Astrocyte (in vitro differentiated cells and primary cell): ENCODE results near the gene DCTPP1. TPM values are rescaled to one million over a fixed set of nuclear protein-coding genes. Genes with fewer than 3 reads are reported as not detected.

Experiments
- DNase-seq: peaks from one replicate; pipeline ENCODE4 v3.0.0-alpha.2; 2010; ENCODE audit warnings: low read depth
- FAIRE-seq: peaks from 2 replicates; lab custom pipeline; 2011; peaks lifted over from hg19 to GRCh38; lab: Jason Lieb, UNC
- H2AFZ ChIP-seq: 2 replicates; pipeline ENCODE4 v1.6.0; 2012; ENCODE audit warnings: low read depth, low read length, inconsistent platforms
- H3K27ac ChIP-seq: 2 replicates; pipeline ENCODE4 v1.5.1; 2011; ENCODE audit warnings: low read depth, low read length, inconsistent platforms
- H3K27me3 ChIP-seq: 2 replicates; pipeline ENCODE4 v1.6.0; 2011; ENCODE audit warnings: low read length, inconsistent platforms; ENCODE audit not compliant: insufficient read depth
- H3K36me3 ChIP-seq: 2 replicates; pipeline ENCODE4 v1.5.1; 2011; ENCODE audit warnings: low read length, inconsistent platforms; ENCODE audit not compliant: insufficient read depth
- H3K4me1 ChIP-seq: 2 replicates; pipeline ENCODE4 v1.5.1; 2011; ENCODE audit warnings: low read length, inconsistent platforms; ENCODE audit not compliant: insufficient read depth
- H3K4me2 ChIP-seq: 2 replicates; pipeline ENCODE4 v1.6.0; 2012; ENCODE audit warnings: low read length, inconsistent platforms
- H3K4me3 ChIP-seq: 2 replicates; pipeline ENCODE4 v1.5.1; 2011; ENCODE audit warnings: low read depth, mild to moderate bottlenecking, low read length, inconsistent platforms; ENCODE audit not compliant: insufficient read depth
- H3K79me2 ChIP-seq: 2 replicates; pipeline ENCODE4 v1.6.0; 2012; ENCODE audit warnings: mild to moderate bottlenecking, low read length, inconsistent platforms; ENCODE audit not compliant: insufficient read depth
- H3K9ac ChIP-seq: 2 replicates; pipeline ENCODE4 v1.6.0; 2012; ENCODE audit warnings: mild to moderate bottlenecking, low read length, inconsistent platforms
- H3K9me3 ChIP-seq: 2 replicates; pipeline ENCODE4 v1.5.1; 2012; ENCODE audit warnings: low read depth, mild to moderate bottlenecking, low read length, inconsistent platforms; ENCODE audit not compliant: insufficient read depth
- H4K20me1 ChIP-seq: 2 replicates; pipeline ENCODE4 v1.6.0; 2012; ENCODE audit warnings: low read length, inconsistent platforms; ENCODE audit not compliant: insufficient read depth
- H3K27ac Mint-ChIP-seq: one replicate; pipeline ENCODE4 v1.8.0; 2021; ENCODE audit warnings: mild to moderate bottlenecking, mixed read lengths; ENCODE audit not compliant: unreplicated experiment
- H3K27me3 Mint-ChIP-seq: one replicate; pipeline ENCODE4 v1.8.0; 2021; ENCODE audit warnings: low read depth, mixed read lengths; ENCODE audit not compliant: unreplicated experiment
- H3K36me3 Mint-ChIP-seq: one replicate; pipeline ENCODE4 v1.8.0; 2021; ENCODE audit warnings: low read depth, mixed read lengths; ENCODE audit not compliant: unreplicated experiment
- H3K4me1 Mint-ChIP-seq: one replicate; pipeline ENCODE4 v1.8.0; 2021; ENCODE audit warnings: low read depth, mixed read lengths; ENCODE audit not compliant: unreplicated experiment
- H3K4me3 Mint-ChIP-seq: one replicate; pipeline ENCODE4 v1.8.0; 2021; ENCODE audit warnings: mild to moderate bottlenecking, moderate library complexity, mixed read lengths; ENCODE audit not compliant: unreplicated experiment
- H3K9me3 Mint-ChIP-seq: one replicate; pipeline ENCODE4 v1.8.0; 2021; ENCODE audit warnings: mild to moderate bottlenecking, mixed read lengths; ENCODE audit not compliant: unreplicated experiment
- CTCF ChIP-seq: IDR thresholded peaks from 2 replicates; pipeline ENCODE4 v1.5.1; 2011; ENCODE audit warnings: low read depth, mild to moderate bottlenecking, inconsistent platforms, low read length, moderate library complexity; ENCODE audit not compliant: insufficient read depth
- EZH2 ChIP-seq: IDR thresholded peaks from 2 replicates; pipeline ENCODE4 v1.6.1; 2012; ENCODE audit warnings: mild to moderate bottlenecking, low read length, inconsistent platforms; ENCODE audit not compliant: insufficient read depth
- total RNA-seq: library from RNA; stranded (reverse); gene quantifications from 2 replicates; pipeline ENCODE4 v1.2.1, GENCODE V29; 2021

The DCTPP1 gene
- total RNA-seq, 1 donor from 2014 or later: 36.5 TPM

- Histone ChIP-seq H3K79me2 (peaks cover 6% of the 10 kb centered on the region), H4K20me1 (peaks cover 6% of the 10 kb centered on the region), H3K36me3 (no peaks in the 10 kb centered on the region), H2AFZ (no peak overlapping the region), H3K4me1 (peaks cover 20% of the 10 kb centered on the region), H3K27ac (no peak overlapping the region), H3K27me3 (no peaks in the 10 kb centered on the region), H3K4me3 (no peak overlapping the region), H3K9me3 (no peaks in the 10 kb centered on the region), H3K9ac (no peak overlapping the region), H3K4me2 (no peak overlapping the region)
- DNase-seq: no peak
- peaks cover 2% of the 10 kb centered on the region for H3K36me3 Mint-ChIP-seq
- H3K27ac Mint-ChIP-seq: no peak overlapping the region
- H3K27me3 Mint-ChIP-seq: no peaks in the 10 kb centered on the region
- TF ChIP-seq EZH2 (no peak), CTCF (no peak)
- FAIRE-seq: no peak
- H3K4me1 Mint-ChIP-seq: peaks cover 13% of the 10 kb centered on the region
- H3K9me3 Mint-ChIP-seq: no peaks in the 10 kb centered on the region
- H3K4me3 Mint-ChIP-seq: no peak overlapping the region
Measured at GRCh38 chr16:30375864-30376263, 54.0 kb downstream of the DCTPP1 start.

GRCh38 chr16:30374538-30374937, 55.3 kb downstream of the DCTPP1 start, which contains the start of gene MYL11:
Gene MYL11, plus strand, starts transcription at chr16:30374802. Its CDS starts 56 bp downstream, at chr16:30374858.
- Mint-ChIP-seq H3K4me1 (peaks cover 12% of the 10 kb centered on the region), H3K36me3 (no peaks in the 10 kb centered on the region), H3K4me3 (no peak within 1 kb of the TSS), H3K27ac (peak within 1 kb of the TSS; percentile 58), H3K27me3 (no peaks in the 10 kb centered on the region), H3K9me3 (no peaks in the 10 kb centered on the region)
- no peaks in the 10 kb centered on the region for H3K36me3 ChIP-seq
- H3K79me2 ChIP-seq: peaks cover 10% of the 10 kb centered on the region
- TF ChIP-seq CTCF: no peak
- TF ChIP-seq EZH2: no peak
- H3K4me1 ChIP-seq: peaks cover 20% of the 10 kb centered on the region
- no peak within 1 kb of the TSS for H3K4me2 ChIP-seq
- peaks cover under 1% of the 10 kb centered on the region for H4K20me1 ChIP-seq
- FAIRE-seq: no peak
- no peak within 1 kb of the TSS for H3K27ac ChIP-seq
- H3K27me3 ChIP-seq: no peaks in the 10 kb centered on the region
- no peak within 1 kb of the TSS for H3K9ac ChIP-seq
- H2AFZ ChIP-seq: no peak within 1 kb of the TSS
- no peaks in the 10 kb centered on the region for H3K9me3 ChIP-seq
- DNase-seq: no peak
- no peak within 1 kb of the TSS for H3K4me3 ChIP-seq

Other genes starting within 250 kb of the DCTPP1 start
- gene CORO1A, start 246.4 kb downstream of the DCTPP1 start, total RNA-seq: 3.1 and 4.0 TPM in 2 replicates
- gene BOLA2B, start 236.4 kb downstream of the DCTPP1 start, total RNA-seq: 125 and 149 TPM in 2 replicates
- 10.9 and 14.5 TPM in 2 replicates for gene SLX1A, start 236.2 kb downstream of the DCTPP1 start, total RNA-seq
- 8.6 and 11.9 TPM in 2 replicates for gene SULT1A3, start 230.8 kb downstream of the DCTPP1 start, total RNA-seq
- gene NPIPB13, start 181.6 kb downstream of the DCTPP1 start, total RNA-seq: 7.7 and 12.3 TPM in 2 replicates
- gene CD2BP2, start 74.7 kb downstream of the DCTPP1 start, total RNA-seq: 58.8 TPM in 2 replicates
- 50.3 and 50.8 TPM in 2 replicates for gene TBC1D10B, start 59.5 kb downstream of the DCTPP1 start, total RNA-seq
- not detected in 2 replicates for gene MYL11, start 55.2 kb downstream of the DCTPP1 start, total RNA-seq
- 0.48 and 0.96 TPM in 2 replicates for gene SEPTIN1, start 47.5 kb downstream of the DCTPP1 start, total RNA-seq
- 16.0 and 19.5 TPM in 2 replicates for gene ZNF48, start 34.6 kb downstream of the DCTPP1 start, total RNA-seq
- 13.9 and 15.5 TPM in 2 replicates for gene ZNF771, start 22.4 kb downstream of the DCTPP1 start, total RNA-seq
- 37.0 and 38.2 TPM in 2 replicates for gene SEPHS2, start 15.8 kb upstream of the DCTPP1 start, total RNA-seq
- 0.23 TPM in 1 of 2 replicates, not detected in the other for gene ITGAL, start 42.7 kb upstream of the DCTPP1 start, total RNA-seq
- 23.1 and 26.6 TPM in 2 replicates for gene ZNF768, start 96.5 kb upstream of the DCTPP1 start, total RNA-seq
- 5.2 and 6.6 TPM in 2 replicates for gene ZNF747, start 104.8 kb upstream of the DCTPP1 start, total RNA-seq
- 6.9 and 8.5 TPM in 2 replicates for gene ZNF764, start 128.3 kb upstream of the DCTPP1 start, total RNA-seq
- 5.4 and 5.9 TPM in 2 replicates for gene ZNF688, start 141.7 kb upstream of the DCTPP1 start, total RNA-seq
- gene ZNF785, start 155.7 kb upstream of the DCTPP1 start, total RNA-seq: 9.3 and 9.7 TPM in 2 replicates
- 7.5 and 7.9 TPM in 2 replicates for gene ZNF689, start 180.4 kb upstream of the DCTPP1 start, total RNA-seq
- gene PRR14, start 220.9 kb upstream of the DCTPP1 start, total RNA-seq: 27.3 and 32.1 TPM in 2 replicates
- 69.3 and 75.0 TPM in 2 replicates for gene FBRS, start 228.4 kb upstream of the DCTPP1 start, total RNA-seq